Vagina (tissue), 2 donors: ENCODE data around the gene ADARB2.

ENCODE experiments used
- POLR2A ChIP-seq, 2 donors: fragments of 450-650 bp; IDR thresholded peaks; one replicate each; pipeline ENCODE4 v1.6.1; 2017; ENCODE audit warnings: antibody characterized with exemption in 2 of 2, mild to moderate bottlenecking in 2 of 2, moderate library complexity in 2 of 2
- POLR2AphosphoS5 ChIP-seq, 2 donors: sonication (generic); formaldehyde crosslinking; IDR thresholded peaks; one replicate each; pipeline ENCODE4 v1.9.0; 2017; ENCODE audit warnings: antibody characterized with exemption in 2 of 2, mild to moderate bottlenecking in 2 of 2, low read depth in 1 of 2; ENCODE audit not compliant: insufficient read depth in 1 of 2
- TF ChIP-seq, protein P1 (sequence below), 3 experiments: fragments of 450-650 bp in 2 of 3; fragments of 200-600 bp in 1 of 3; sonication (generic) in 1 of 3; IDR thresholded peaks; one replicate each; pipeline ENCODE4 v1.5.1; 2017 to 2019; ENCODE audit warnings: antibody characterized with exemption in 3 of 3, mild to moderate bottlenecking in 2 of 3, moderate library complexity in 2 of 3

DNA sequence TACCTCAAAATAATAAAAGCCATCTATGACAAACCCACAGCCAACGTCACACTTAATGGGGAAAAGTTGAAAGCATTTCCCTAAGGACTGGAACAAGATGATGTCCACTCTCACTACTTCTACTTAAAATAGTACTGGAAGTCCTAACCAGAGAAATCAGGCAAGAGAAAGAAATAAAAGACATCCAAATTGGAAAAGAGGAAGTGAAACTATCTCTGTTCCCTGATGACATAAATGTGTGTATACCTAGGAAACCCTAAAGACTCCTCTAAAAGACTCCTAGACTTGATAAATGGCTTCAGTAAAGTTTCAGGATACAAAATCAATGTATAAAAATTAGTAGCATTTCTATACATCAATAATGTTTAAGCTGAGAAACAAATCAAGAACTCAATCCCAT, 367.0 kb downstream of the ADARB2 start:
- TF ChIP-seq POLR2A (IDR thresholded peaks at IDR 0.05), result no peak
- TF ChIP-seq, protein P1, sequence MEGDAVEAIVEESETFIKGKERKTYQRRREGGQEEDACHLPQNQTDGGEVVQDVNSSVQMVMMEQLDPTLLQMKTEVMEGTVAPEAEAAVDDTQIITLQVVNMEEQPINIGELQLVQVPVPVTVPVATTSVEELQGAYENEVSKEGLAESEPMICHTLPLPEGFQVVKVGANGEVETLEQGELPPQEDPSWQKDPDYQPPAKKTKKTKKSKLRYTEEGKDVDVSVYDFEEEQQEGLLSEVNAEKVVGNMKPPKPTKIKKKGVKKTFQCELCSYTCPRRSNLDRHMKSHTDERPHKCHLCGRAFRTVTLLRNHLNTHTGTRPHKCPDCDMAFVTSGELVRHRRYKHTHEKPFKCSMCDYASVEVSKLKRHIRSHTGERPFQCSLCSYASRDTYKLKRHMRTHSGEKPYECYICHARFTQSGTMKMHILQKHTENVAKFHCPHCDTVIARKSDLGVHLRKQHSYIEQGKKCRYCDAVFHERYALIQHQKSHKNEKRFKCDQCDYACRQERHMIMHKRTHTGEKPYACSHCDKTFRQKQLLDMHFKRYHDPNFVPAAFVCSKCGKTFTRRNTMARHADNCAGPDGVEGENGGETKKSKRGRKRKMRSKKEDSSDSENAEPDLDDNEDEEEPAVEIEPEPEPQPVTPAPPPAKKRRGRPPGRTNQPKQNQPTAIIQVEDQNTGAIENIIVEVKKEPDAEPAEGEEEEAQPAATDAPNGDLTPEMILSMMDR (IDR thresholded peaks at IDR 0.05), result no peak
- no peak for TF ChIP-seq POLR2AphosphoS5 (IDR thresholded peaks at IDR 0.05; ENCODE audit: insufficient read depth in 1 of 2, low read depth in 1 of 2)
